ENCODE measurements around the gene RBMS3.
"Not testable (repeated sequence)": the region's sequence is repeated elsewhere in the genome, so short reads cannot be mapped to it uniquely, and the experiment has no call there.

RBMS3 gene

GRCh38 chr3:29384640-29385039 lies 103.8 kb downstream of the RBMS3 start:
- DNase-seq (ENCODE audit: low read depth, low spot score), result peak; percentile 25

- DNase-seq (ENCODE audit: low read depth, low spot score), result peak; percentile 7
Observed at GRCh38 chr3:29385046-29385830, 104.4 kb downstream of the RBMS3 start.

- no peak for DNase-seq (ENCODE audit: low read depth, low spot score)
Observed at GRCh38 chr3:29389362-29389761, 108.5 kb downstream of the RBMS3 start.

GRCh38 chr3:29392625-29393388 lies 111.9 kb downstream of the RBMS3 start:
- no peak for DNase-seq (ENCODE audit: low read depth, low spot score)

GRCh38 chr3:29393946-29394345 lies 113.1 kb downstream of the RBMS3 start:
- not testable (repeated sequence) for DNase-seq (ENCODE audit: low read depth, low spot score)

GRCh38 chr3:29397406-29397805 lies 116.5 kb downstream of the RBMS3 start:
- no peak for DNase-seq (ENCODE audit: low read depth, low spot score)

- no peak for DNase-seq (ENCODE audit: low read depth, low spot score)
Observed at GRCh38 chr3:29398787-29399186, 117.9 kb downstream of the RBMS3 start.

GRCh38 chr3:29406291-29406832 lies 125.5 kb downstream of the RBMS3 start:
- no peak for DNase-seq (ENCODE audit: low read depth, low spot score)

- no peak for DNase-seq (ENCODE audit: low read depth, low spot score)
Observed at GRCh38 chr3:29408676-29409075, 127.8 kb downstream of the RBMS3 start.

- no peak for DNase-seq (ENCODE audit: low read depth, low spot score)
Observed at GRCh38 chr3:29409409-29409808, 128.5 kb downstream of the RBMS3 start.

- DNase-seq (ENCODE audit: low read depth, low spot score), result no peak
Observed at GRCh38 chr3:29410220-29410619, 129.3 kb downstream of the RBMS3 start.

- no peak for DNase-seq (ENCODE audit: low read depth, low spot score)
Observed at GRCh38 chr3:29410660-29411405, 130.0 kb downstream of the RBMS3 start.

GRCh38 chr3:29412110-29412509 lies 131.2 kb downstream of the RBMS3 start:
- no peak for DNase-seq (ENCODE audit: low read depth, low spot score)

GRCh38 chr3:29414468-29415224 lies 133.8 kb downstream of the RBMS3 start:
- no peak for DNase-seq (ENCODE audit: low read depth, low spot score)

- no peak for DNase-seq (ENCODE audit: low read depth, low spot score)
Observed at GRCh38 chr3:29415482-29416223, 134.8 kb downstream of the RBMS3 start.

- no peak for DNase-seq (ENCODE audit: low read depth, low spot score)
Observed at GRCh38 chr3:29416514-29416913, 135.6 kb downstream of the RBMS3 start.

- no peak for DNase-seq (ENCODE audit: low read depth, low spot score)
Observed at GRCh38 chr3:29420106-29420505, 139.2 kb downstream of the RBMS3 start.

GRCh38 chr3:29426302-29427226 lies 145.7 kb downstream of the RBMS3 start:
- no peak for DNase-seq (ENCODE audit: low read depth, low spot score)
